ENCODE data around the gene FOLR1.

FOLR1 gene

DNA sequence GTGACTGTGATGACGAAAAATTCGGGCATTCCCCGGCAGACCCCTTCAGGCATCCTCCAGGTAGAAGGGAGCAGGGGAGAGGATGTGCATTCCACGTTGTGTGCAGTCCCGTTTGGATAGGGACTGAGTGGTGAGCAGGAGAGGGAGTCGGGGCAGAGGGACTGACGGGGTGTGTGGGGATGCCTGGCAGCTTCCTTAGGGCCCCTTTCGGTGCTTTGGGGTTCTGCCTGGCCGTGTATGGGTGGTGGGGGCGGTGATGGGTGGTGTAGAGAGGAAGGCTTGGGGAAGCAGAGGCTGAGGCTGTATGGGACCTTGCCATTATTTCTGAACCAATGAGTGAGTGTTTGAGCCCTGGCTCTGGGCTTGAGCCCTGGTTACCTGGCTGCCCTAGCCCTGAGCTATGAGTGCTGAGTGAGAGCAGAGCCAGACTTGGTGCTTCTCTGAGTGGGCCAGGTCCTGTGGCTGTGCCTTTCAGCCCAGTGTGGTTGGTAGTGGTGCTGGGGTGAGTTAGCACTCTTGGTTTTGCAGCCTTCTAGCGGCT is 33.5 kb downstream of the FOLR1 start:
- TF ChIP-seq EGR1 (IDR thresholded peaks at IDR 0.05) (no peak), TAF1 (IDR thresholded peaks at IDR 0.05; ENCODE audit: low read depth) (0 out of 2 replicates have a peak, but pooled peaks have one; percentile 4)

DNA sequence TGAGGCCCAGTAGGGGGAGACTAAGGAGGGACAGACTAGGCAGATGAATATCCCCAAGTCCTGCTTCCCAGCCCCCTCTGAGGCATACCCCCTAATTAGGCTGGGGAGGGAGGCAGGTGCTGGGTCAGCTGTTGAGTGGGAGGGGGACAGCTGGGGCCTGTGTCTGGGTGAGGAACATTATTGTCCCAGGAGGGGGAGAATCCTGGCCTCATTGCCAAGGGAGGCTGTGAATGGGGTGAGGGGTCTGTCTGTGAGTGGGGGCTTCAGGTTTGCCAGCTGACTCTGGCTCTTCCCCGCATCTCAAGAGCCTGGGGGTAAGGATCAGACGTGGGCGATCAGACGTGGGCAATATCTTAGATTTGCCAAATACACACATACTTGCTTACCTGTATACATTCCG is 34.8 kb downstream of the FOLR1 start:
- TF ChIP-seq, protein P1, sequence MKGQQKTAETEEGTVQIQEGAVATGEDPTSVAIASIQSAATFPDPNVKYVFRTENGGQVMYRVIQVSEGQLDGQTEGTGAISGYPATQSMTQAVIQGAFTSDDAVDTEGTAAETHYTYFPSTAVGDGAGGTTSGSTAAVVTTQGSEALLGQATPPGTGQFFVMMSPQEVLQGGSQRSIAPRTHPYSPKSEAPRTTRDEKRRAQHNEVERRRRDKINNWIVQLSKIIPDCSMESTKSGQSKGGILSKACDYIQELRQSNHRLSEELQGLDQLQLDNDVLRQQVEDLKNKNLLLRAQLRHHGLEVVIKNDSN (IDR thresholded peaks at IDR 0.05), result no peak
- TF ChIP-seq NFIC (IDR thresholded peaks at IDR 0.05), result no peak
- TF ChIP-seq TEAD4 (IDR thresholded peaks at IDR 0.05), result no peak
- no peak for TF ChIP-seq EP300 (IDR thresholded peaks at IDR 0.05; ENCODE audit: borderline replicate concordance)
- no peak for TF ChIP-seq RAD21 (IDR thresholded peaks at IDR 0.05; ENCODE audit: low read depth)
- TF ChIP-seq ZBTB7A (IDR thresholded peaks at IDR 0.05; ENCODE audit: low read depth), result no peak
- TF ChIP-seq YY1 (IDR thresholded peaks at IDR 0.05; ENCODE audit: low read depth), result no peak
- TF ChIP-seq CREB1 (IDR thresholded peaks at IDR 0.05; ENCODE audit: low read depth), result no peak
- no peak for TF ChIP-seq FOXM1 (IDR thresholded peaks at IDR 0.05; ENCODE audit: borderline replicate concordance, low read depth)
- no peak for TF ChIP-seq TAF1 (IDR thresholded peaks at IDR 0.05; ENCODE audit: low read depth)
- no peak for TF ChIP-seq CEBPB (IDR thresholded peaks at IDR 0.05)
- TF ChIP-seq, protein P2, sequence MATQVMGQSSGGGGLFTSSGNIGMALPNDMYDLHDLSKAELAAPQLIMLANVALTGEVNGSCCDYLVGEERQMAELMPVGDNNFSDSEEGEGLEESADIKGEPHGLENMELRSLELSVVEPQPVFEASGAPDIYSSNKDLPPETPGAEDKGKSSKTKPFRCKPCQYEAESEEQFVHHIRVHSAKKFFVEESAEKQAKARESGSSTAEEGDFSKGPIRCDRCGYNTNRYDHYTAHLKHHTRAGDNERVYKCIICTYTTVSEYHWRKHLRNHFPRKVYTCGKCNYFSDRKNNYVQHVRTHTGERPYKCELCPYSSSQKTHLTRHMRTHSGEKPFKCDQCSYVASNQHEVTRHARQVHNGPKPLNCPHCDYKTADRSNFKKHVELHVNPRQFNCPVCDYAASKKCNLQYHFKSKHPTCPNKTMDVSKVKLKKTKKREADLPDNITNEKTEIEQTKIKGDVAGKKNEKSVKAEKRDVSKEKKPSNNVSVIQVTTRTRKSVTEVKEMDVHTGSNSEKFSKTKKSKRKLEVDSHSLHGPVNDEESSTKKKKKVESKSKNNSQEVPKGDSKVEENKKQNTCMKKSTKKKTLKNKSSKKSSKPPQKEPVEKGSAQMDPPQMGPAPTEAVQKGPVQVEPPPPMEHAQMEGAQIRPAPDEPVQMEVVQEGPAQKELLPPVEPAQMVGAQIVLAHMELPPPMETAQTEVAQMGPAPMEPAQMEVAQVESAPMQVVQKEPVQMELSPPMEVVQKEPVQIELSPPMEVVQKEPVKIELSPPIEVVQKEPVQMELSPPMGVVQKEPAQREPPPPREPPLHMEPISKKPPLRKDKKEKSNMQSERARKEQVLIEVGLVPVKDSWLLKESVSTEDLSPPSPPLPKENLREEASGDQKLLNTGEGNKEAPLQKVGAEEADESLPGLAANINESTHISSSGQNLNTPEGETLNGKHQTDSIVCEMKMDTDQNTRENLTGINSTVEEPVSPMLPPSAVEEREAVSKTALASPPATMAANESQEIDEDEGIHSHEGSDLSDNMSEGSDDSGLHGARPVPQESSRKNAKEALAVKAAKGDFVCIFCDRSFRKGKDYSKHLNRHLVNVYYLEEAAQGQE (IDR thresholded peaks at IDR 0.05; ENCODE audit: low read depth), result no peak
- TF ChIP-seq, protein P3, sequence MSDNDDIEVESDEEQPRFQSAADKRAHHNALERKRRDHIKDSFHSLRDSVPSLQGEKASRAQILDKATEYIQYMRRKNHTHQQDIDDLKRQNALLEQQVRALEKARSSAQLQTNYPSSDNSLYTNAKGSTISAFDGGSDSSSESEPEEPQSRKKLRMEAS (IDR thresholded peaks at IDR 0.05), result no peak
- TF ChIP-seq TCF12 (IDR thresholded peaks at IDR 0.05; ENCODE audit: low read depth), result no peak
- no peak for TF ChIP-seq EGR1 (IDR thresholded peaks at IDR 0.05)

DNA sequence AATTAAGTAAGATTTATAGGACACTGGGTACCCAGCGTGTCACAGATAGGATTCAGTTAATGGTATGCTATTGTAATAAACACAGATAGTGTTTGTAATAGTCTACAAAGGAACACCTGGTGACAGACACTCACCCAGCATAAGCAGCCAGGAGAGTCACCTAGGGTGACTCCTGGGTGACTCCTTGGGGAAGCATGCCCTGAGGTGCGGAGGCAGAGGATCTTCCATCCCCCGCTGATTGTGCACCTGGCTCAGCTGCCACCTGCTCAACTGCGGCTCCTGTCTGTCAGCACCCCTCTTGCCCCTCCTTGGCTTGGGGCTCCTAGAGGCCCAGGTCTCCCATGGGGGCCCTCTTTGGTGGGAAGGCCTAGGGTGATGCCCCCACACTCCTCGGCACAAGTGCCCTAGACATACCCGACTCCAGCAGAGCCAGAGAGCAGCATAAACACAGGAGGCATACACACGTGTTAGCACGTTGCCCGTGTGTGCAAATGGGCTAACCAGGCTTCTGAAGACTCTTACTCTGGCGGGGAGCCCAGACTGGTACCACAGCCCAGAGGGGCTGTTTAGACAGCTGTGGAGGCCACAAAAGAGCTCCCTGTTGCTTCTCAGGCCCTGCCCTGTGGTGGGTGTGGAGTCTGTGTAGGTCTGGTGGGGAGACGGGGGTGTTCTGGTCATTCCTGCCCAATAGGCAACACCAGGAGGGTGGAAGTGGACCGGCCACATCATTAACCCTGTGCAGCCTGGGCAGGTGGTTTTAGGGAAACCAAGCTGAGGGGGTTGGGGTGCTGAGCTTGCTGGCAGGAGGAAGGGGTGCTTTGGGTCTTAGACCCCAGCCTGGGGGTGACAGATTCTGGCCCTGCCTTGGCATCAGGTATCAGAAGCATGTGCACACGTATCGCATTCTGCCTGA is 35.6 kb downstream of the FOLR1 start:
- TF ChIP-seq, protein P1 (IDR thresholded peaks at IDR 0.05), result no peak
- TF ChIP-seq, protein P3 (IDR thresholded peaks at IDR 0.05), result no peak
- TF ChIP-seq TEAD4 (IDR thresholded peaks at IDR 0.05) (no peak), CREB1 (IDR thresholded peaks at IDR 0.05; ENCODE audit: low read depth) (no peak), RAD21 (IDR thresholded peaks at IDR 0.05; ENCODE audit: low read depth) (no peak), TAF1 (IDR thresholded peaks at IDR 0.05; ENCODE audit: low read depth) (no peak), EP300 (IDR thresholded peaks at IDR 0.05; ENCODE audit: borderline replicate concordance) (no peak), ZBTB7A (IDR thresholded peaks at IDR 0.05; ENCODE audit: low read depth) (no peak), EGR1 (IDR thresholded peaks at IDR 0.05) (no peak), CEBPB (IDR thresholded peaks at IDR 0.05) (no peak), TCF12 (IDR thresholded peaks at IDR 0.05; ENCODE audit: low read depth) (no peak), YY1 (IDR thresholded peaks at IDR 0.05; ENCODE audit: low read depth) (no peak), FOXM1 (IDR thresholded peaks at IDR 0.05; ENCODE audit: borderline replicate concordance, low read depth) (no peak), NFIC (IDR thresholded peaks at IDR 0.05) (no peak)
- TF ChIP-seq, protein P2 (IDR thresholded peaks at IDR 0.05; ENCODE audit: low read depth), result no peak

DNA sequence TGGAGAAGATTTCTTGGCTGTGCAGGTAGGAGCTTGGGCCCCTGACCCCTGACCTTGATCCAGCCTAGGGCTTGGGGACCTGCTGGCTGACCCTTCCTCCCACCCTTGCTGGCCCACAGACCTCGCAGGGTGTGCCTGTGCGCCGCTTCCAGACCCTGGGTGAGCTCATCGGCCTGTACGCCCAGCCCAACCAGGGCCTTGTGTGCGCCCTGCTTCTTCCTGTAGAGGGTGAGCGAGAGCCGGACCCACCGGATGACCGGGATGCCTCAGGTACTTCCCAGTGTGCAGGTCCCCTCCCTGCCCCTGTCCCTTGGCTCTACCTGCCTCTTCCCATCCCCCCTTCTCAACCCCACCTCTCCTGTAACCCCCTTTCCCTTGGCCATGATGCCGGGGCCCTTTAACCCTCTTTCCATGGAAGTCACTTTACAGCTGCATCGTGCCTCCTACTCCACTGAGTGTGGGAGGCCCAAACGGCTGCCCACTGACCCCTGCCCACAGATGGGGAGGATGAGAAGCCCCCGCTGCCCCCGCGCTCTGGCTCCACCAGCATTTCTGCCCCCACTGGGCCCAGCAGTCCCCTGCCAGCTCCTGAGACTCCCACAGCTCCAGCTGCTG is 36.4 kb downstream of the FOLR1 start:
- TF ChIP-seq, protein P3 (IDR thresholded peaks at IDR 0.05), result no peak
- TF ChIP-seq, protein P2 (IDR thresholded peaks at IDR 0.05; ENCODE audit: low read depth), result no peak
- no peak for TF ChIP-seq TAF1 (IDR thresholded peaks at IDR 0.05; ENCODE audit: low read depth)
- TF ChIP-seq RAD21 (IDR thresholded peaks at IDR 0.05; ENCODE audit: low read depth), result no peak
- TF ChIP-seq TCF12 (IDR thresholded peaks at IDR 0.05; ENCODE audit: low read depth), result no peak
- TF ChIP-seq, protein P1 (IDR thresholded peaks at IDR 0.05), result no peak
- no peak for TF ChIP-seq YY1 (IDR thresholded peaks at IDR 0.05; ENCODE audit: low read depth)
- TF ChIP-seq CEBPB (IDR thresholded peaks at IDR 0.05), result no peak
- no peak for TF ChIP-seq NFIC (IDR thresholded peaks at IDR 0.05)
- no peak for TF ChIP-seq TEAD4 (IDR thresholded peaks at IDR 0.05)
- TF ChIP-seq CREB1 (IDR thresholded peaks at IDR 0.05; ENCODE audit: low read depth), result no peak
- TF ChIP-seq ZBTB7A (IDR thresholded peaks at IDR 0.05; ENCODE audit: low read depth), result no peak
- TF ChIP-seq EP300 (IDR thresholded peaks at IDR 0.05; ENCODE audit: borderline replicate concordance), result no peak
- TF ChIP-seq EGR1 (IDR thresholded peaks at IDR 0.05), result no peak
